Eye (tissue), 1 donor: ENCODE data around the gene MAD1L1.

Experiments used
- DNase-seq: peaks from one replicate; pipeline ENCODE4 v3.0.0-alpha.2; 2015

MAD1L1 gene

DNA sequence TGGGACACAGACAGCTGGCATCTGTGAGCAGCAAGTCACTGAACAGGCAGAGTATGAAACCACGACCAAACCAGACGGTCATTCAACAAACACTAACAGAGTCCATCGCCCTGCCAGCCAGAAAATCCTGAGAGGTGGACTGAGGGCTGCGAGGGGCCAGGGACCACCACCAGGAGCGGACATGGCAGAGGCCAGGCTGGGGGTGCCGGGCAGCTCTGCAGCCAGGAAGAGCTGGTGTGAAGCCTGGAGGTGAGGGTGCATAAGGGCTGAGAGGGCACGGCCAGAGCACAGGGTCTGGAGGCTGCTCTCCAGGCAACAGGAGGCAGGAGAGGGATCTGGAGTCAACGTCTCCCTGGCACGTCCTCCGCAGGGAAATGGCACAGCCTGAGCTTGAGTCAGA, 15.5 kb downstream of the MAD1L1 start:
- no peak for DNase-seq

DNA sequence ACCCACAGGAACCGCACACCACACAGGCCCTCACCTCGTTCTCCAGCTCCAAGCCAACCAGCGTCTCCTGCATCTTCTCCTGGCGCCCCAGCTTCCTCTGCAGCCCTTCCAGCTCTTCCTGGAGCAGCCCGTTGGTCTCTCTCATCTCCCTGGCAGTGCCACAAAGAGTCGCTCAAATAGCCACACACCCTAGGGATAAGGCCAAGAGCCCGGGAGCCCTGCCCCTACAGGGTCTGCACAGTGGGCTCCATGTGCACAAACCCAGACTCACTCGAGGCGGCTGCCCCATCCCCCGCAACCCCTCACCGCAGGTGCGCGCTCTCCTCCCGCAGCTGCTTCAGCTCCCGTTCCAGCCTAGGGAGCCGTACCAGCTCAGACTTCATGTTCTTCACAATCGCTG, 16.9 kb downstream of the MAD1L1 start:
- DNase-seq: no peak

DNA sequence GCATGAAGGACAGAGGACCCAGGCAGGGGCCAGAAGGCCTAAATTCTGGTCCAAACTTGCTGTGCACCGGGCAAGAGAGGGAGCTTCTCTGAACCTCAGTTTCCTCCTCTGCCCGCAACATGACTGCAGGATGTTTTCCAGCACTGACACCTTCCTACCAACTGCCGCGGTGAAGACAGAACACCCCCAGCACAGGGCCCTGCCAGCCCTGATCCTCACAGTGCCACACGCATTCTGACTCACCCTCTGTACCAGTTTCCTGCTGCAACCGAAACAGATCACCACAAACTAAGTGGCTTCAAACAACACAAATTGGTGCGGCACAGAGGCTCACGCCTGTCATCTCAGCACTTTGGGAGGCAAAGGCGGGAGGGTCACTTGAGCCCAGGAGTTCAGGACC, 18.1 kb downstream of the MAD1L1 start:
- no peak for DNase-seq

DNA sequence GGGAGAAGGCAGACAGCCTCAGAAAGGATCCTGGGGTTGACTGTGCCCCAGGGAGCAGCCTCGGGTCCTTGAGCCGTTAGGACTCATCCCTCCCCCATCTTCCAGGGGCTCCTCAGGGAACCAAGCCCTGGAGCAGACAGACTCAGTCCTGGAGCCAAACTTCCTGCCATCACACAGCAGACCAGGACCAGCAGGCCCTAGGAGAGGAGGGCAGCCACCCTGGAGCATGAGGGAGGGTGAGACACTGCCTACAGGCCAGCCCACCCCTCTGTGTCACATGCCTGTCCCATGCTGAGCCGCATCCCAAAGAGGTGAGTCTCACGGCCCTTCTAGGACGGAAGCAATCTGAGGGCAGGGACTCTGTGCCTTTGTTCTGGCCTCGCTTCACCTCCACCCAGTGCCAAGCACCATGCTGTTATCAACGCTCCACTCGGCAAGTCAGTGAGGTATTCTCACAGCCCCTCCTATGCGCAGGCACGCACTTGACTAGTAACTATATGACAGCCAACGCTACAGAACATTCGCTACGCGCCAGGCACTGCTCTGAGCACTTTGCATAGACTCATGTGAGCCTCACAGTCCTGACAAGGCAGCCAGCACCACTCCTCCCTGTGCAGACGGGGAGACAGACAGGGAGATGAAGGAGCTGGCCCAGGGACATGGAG, 19.1 kb downstream of the MAD1L1 start:
- no peak for DNase-seq

DNA sequence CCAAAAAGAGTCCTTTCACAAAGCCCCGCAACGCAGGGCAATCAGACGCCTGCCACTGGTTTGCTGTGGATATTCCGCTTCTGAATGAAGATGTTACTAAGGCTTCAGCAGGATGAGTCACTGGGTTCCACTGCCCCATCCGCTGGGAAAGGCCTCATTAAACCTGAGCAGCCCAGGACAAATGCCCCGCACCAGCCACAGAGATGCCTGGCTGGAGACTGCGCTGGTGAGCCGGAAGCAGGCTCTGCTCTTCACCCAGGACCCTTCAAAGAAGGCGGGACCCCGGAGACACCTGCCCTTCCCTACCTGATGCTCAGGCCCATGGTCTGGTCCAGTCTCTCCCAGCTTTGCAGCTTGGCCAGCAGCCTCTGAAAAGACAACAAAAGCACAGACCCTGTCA, 19.8 kb downstream of the MAD1L1 start:
- DNase-seq: no peak

DNA sequence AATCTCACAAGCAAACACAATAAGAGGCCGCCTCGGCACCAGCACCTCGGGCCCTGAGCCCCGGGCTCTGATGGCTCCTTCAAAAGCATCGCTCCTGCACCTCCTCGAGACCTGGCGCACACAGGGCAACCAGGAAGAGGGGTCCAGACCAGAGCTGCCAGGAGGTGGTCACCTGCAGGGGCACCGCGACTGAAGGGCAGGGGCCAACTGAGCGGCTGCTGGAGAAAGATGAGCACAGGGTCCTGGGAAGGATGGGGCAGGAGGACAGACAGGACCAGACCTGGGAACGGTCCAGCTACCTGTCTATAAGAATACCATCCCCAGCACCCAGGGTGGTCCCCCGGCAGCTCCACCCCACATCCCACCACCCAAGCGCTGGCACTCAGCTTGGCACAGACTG, 20.8 kb downstream of the MAD1L1 start:
- DNase-seq: no peak

DNA sequence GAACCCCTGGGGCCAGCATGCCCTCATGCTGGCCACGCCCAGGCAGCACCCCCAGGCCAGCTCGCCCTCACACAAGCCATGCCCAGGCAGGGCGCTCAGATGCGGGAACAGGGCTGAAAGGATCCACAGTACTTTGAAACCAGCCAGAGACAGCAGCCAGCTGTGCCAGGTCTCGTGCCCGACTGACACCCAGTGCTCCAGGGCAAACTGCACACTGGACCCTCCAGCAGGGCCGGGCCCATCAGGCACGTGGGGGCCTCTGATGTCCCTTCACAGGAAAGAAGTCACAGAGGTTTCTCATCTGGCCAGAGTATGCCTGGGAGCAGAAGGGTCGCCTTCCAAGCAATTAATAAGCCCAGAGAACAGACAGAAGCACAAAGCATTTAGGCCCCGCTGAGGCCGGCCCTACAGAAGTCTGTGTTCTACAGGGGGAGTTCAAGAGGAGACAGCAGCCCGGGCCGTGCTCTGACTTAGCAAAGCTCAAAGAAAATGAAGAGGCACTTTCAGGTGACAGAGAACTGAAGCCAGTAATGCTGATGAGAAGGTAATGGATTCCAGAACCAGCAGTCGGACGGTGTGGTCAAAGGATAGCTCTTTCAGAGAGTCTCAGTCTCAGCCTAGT, 21.4 kb downstream of the MAD1L1 start:
- no peak for DNase-seq

DNA sequence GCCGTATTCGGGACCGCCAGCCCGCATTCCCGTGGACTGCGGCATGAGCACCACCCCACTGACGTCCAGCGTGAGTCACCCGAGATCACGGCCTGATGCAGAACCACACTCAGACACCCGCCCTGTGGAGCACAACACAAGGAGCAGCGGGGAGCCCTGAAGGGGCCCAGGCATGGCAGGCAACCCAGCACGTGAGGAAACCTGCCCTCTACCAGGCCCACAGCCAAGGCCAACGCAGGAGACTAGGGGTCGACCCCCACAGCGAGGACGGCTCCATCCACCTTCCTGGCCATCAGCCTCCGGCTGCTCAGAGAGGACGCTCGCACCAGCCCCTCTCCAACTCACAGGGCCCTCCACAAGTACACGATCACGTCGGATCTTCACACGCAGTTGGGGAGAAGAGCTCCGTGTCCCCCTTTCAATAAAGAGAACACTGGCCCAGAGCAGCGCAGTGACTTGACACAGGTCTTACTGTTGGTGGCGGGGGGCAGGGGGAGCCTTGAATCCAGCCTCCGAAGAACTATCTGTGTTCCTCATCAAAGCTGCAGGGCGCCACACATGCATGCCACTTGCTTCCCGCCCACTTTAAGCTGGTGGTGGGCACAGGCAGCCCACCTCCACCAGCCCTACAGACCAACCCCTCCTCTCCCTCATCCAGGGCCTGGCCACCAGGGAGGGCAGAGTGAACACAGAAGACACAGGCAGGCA, 22.0 kb downstream of the MAD1L1 start:
- no peak for DNase-seq

DNA sequence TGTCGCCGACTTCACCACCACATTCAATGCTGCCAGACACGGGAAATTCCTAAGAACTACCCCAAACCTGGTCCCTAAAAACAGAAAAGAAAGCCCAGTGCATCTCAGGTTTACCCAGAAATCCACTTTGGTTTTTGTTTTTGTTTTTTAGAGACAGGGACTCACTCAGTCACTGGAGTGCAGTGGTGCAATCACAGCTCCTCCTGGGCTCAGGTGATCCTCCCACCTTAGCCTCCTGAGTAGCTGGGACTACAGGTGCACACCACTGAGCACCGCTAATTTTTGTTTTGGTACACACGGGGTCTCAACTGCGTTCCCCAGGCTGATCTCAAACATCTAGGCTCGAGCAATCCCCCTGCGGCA, 22.8 kb downstream of the MAD1L1 start:
- no peak for DNase-seq

DNA sequence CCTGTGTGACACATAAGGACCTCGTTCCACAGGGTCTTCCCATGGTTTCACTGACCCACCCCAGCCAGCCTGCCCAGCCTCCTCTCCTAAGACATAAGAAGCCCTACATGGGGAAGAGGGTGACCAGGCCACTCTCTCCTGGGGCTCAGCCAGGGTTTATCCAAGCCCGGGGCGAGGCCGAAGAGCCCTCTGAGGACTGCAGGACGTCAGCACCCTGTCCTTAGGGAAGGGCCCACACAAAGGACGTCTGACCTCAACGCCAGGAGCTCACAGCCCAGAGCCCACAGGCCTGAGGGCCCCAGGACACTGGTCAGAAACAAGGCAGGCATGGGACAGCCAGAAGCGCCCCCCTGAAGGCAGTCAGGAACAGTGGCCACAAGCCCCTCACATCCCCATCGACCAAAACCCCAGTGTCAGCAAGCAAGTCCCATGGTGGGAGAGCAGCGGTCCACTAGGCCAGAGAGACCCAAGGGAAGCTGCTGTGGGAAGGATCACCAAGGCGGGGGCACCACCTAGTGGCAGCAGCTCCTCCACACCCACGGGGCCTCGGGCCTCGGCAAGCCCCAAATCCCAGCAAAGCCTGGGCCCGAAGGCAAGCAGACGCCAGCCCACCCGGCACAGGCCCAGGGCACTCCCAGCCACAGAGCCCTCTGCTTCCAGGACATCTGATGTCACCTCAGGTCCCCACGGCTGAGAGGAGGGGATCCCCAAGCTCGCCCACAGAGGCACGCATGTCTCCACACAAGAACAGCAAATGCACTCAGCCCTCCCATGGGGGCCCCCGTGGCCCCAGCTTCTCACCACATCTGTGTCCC, 23.4 kb downstream of the MAD1L1 start:
- DNase-seq: peak; percentile 92

DNA sequence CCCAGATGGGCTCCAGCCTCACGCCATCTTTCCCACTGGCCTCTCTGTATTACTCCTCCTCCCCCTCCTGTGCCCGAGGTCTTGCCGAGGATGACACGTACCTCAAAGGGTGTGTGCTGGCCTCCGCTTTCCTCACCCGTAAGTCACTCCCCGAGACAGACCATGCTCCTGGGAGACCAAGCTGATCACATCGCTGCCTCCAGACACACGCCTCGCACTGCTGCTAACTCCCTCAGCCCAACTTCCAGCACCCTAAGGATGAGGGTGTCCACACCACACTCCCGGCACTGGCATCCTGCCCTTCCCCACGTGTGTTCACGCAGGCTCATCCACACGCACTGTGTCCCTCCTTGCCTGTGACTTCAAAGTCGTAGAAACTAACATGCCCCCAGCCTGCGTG, 24.0 kb downstream of the MAD1L1 start:
- no peak for DNase-seq

DNA sequence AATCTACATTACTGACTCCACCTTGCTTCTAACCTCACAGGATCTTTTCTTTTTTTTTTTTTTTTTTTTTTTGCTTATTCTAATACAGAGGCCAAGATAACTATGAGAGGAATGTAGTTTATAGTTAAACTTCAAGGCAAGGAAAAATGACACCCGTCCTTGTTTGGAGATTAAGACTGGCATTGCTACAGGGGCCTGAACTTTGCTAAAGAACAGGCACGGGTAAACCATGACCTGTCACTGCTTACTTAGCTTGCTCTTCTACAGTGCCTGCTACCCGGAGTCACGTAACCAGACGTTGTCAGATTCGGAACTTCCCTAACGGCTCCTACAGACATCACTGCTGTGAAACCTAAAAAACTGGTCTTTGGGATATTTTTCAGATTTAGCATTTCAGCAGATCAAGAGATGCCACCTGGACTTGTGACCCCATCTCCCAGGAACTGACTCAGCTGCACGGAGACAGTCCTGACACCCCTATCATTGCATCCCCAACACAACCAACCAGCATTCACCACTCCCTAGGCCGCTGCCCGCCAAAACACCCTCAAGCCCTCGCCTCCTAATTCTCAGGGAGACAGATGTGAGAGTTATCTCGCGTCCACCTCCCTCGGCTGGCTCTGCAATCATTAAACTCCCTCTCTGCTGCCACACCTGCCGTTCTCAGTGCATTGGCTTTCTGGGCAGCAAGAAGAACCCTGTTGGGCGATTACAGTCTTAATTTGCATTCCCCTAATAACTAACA, 27.5 kb downstream of the MAD1L1 start:
- DNase-seq: no peak

DNA sequence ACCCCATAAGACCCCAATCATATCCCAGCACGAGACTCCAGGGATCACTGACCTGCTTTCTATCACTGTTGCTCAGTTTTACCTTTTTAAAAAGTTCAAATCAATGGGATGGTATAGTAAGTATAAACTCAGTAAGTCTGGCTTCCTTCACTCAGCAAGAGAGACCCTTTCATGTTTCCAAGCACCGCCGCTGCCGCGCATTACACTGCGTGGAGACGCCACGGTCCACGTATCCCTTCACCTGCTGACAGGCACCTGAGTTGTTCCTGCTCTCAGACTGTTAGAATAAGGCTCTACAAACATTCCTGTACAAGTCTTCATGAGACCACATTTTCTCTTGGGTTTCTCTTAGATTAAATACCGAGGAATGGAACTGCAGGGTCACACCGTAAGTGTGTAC, 28.3 kb downstream of the MAD1L1 start:
- DNase-seq: no peak

DNA sequence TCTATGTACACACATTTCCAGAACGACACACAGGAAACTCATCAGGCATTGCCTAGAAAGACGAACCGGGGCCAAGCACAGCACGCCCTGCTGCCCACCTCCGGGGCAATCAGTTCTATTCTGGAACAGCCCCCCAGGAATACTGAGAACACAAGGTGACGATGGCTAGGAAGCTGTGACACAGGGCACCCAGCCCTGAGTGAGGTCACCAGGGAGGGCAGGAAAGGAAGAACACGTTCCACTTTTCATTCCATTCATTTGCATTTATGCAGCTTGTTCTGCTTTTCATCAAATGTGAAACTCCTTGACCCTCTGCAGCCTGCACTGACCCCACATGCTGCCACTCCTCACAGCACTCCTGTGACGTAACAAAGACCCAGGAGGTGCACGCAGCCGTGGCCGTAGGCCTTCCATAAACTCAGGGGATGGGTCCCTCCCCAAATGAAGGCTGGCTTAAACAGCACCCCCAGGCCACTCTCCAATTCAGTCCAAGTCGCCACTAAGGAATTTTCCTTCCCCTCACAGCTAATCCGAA, 28.9 kb downstream of the MAD1L1 start:
- no peak for DNase-seq

DNA sequence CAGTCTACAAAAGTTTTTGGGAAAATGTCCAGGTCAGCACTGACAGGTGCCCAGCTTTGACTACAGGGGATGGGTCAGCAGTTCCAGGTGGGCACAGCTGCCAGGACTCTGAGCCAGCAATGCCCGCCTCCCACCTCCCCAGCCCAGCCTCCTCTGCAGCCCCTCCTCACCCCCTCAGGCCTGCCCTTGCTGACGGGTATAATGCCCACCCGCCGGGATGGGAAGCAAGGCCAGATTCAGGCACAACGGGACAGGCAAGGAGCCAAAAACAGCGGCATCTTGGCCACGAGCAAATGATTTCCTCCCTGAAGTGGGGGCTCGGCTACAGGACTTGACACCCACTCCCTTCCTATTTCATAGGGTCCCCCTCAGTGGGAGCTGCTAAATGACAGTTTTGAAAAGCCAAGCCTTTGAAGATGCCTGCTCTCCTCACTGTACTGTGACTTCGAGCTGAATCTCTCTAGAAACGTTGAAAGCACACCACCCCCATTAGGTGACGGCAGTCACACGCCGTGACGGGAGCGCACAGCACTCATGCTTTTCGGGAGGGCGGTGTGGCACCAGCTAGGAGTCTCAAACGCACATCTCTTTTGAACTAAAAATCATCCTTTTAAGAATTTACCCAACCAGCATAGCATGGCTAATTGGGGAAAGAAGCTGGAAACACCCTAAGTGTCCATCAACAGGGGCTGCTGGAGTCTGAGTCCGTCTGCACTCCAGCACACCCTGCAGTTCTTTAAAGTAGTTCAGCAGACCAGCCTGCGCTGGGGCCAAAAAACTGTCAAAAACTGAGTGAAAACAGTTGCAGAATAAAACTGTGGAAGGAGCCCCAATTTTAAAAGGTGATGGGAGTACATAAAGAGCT, 29.6 kb downstream of the MAD1L1 start:
- DNase-seq: peak; percentile 23

DNA sequence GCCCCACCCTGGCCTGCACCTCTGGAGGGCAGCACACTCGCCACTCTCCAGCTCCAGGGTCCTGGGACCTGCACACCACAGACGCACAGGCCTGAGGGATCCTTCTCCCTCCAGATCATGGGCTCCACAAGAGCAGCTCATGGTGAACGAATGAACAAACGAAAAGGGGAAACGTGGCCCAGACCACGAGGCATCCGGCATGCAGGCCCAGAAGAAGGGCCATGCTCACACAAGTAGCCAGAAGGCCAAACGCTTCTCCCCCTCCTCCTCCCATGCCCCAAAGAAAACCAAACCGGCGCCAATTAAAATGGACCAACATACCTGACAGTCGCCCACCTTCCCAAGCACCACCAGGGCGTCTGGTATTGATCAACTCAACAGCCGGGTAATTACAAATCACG, 30.4 kb downstream of the MAD1L1 start:
- no peak for DNase-seq

DNA sequence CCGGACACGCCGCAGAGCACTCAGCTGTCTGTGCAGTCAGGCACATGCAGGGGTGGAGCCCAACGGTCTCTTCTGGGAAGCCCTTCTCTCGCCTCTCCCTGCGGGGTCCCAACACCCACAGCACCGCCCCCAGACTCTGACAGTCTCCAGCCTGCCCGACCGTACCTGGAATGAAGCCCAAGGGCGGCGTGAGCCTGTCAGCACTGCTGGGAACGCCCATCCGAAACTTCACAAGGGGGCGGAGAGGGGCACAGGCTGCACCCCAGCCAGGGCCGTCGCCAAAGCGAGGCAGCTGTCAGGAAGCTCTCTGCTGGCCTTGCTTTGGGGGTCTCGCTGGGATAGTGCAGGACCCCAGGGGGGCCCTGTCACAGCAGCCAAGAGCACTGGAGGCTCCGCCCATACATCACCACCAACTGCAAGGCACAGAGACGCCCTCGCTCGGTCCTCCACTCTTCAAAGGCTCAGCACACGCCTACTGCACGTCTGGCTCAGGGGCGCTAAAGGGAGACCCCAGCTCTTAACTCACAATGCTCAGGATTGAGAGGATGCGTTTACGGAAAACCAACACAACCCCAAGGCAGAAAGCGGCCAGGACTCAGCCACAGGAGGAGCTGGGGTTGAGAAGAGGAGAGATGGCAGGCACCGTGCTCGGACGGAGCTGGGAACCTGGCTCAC, 30.9 kb downstream of the MAD1L1 start:
- no peak for DNase-seq

DNA sequence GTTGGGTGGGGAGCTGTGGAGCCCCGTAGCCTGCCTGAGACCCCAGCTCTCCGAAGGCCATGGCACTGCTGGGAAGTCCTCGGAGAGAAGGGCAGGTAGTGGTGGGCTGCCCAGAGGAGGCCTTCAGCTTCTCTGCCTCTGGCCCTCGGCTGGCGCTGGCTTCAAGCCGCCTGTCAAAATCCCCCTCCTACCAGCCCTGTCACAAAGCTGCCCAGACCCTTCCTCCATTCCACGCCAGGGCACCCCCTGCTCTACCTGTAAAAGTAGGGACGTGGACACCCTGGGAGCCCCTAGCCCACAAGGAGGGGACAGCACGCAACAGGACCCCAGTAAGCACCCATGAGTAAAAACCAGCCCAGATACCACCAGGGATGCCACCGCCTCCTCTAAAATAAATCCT, 31.6 kb downstream of the MAD1L1 start:
- DNase-seq: no peak

DNA sequence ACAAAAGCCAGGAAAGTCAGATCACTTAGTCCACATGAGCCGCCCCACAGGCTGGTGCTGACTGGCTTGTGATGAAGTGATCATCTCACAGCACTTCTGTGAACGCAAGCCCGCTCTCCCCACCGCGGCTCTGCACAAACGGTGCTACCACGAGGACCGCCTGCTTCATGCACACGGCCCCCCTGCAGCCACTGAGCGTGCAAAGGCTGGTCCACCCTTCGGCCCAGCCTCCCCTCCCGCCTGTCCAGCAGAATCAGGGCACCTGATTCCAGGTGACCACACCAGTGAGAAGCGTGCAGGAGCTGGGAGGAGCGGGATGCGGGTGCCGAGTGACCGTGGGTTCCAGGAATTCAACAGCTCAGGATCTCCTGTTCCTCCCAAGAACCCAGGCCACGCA, 32.2 kb downstream of the MAD1L1 start:
- DNase-seq: no peak

DNA sequence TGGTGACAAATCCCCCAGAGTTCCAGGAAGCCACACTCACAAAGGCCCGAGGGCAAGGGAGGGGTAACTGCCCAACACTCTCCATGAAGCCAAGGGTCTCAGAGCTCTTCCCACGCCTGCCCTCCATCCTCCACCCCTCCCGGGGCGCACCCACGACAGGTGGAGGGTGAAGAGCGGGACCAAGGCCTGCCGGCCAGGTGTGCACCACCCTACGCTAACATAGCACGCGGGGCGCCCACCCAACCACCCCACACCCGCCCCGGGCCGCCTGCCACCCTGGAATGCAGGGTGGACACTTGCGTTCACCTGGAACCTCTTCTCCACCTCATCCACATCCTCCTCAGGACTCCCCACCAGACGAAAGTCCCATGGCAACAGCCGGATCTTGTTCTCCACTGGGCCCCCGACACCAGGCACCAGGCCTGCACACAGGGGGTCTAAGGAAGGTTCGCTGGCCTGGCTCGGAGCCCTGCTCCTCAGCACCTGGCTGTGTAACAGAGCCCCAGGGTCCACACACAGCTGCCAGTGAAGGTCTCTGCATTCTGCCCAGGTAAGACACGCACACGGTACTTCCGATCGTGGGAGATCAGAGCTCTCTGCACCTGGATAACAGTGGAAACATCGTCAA, 32.7 kb downstream of the MAD1L1 start:
- DNase-seq: no peak

DNA sequence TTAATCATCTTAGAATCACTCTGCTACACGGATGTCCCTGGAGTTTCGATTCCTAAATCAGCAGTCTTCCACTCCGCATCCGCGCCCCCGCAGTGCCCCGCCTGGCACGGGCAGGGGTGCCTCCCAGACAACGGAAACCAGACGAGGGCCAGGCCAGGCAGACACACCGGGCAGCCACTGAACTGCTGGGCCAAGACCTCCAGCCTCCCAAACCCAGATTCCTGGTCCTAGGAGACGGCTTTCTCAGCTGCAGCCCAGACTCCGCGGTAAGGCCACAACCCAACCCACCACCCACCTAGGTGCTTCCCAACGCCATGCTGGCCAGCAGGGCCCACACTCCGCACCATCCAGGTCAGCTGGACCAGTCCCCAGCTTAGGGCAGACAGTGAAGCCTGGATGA, 33.2 kb downstream of the MAD1L1 start:
- no peak for DNase-seq
